AG04450 (cell line): ENCODE results near the gene RTN4. TPM values are rescaled to one million over a fixed set of nuclear protein-coding genes. Genes with fewer than 3 reads are reported as not detected.

ENCODE experiments used
- CTCF ChIA-PET: fragments of 300-600, 350-600 bp; formaldehyde crosslinking; extraction: SDS; loops from one replicate; lab custom pipeline; 2022; ENCODE audit warnings: antibody characterized with exemption, inconsistent platforms; lab: Charles Lee
- POLR2A ChIA-PET: fragments of 350-600 bp; formaldehyde crosslinking; extraction: SDS; loops from one replicate; lab custom pipeline; 2021; ENCODE audit warnings: antibody characterized with exemption, inconsistent platforms; lab: Yijun Ruan, JAX
- DNase-seq: peaks from one replicate; pipeline ENCODE4 v3.0.0-alpha.2; 2011; ENCODE audit warnings: low read depth, low spot score
- H3K27ac ChIP-seq: one replicate; pipeline ENCODE4 v1.5.1; 2012; ENCODE audit warnings: low read depth, low read length, control low read depth
- H3K27me3 ChIP-seq: one replicate; pipeline ENCODE4 v1.6.0; 2012; ENCODE audit warnings: low read length; ENCODE audit not compliant: control insufficient read depth, insufficient read depth
- H3K4me3 ChIP-seq: 2 replicates; pipeline ENCODE4 v1.5.1; 2011; ENCODE audit warnings: mild to moderate bottlenecking, low read depth, low read length, control low read depth
- H3K9me3 ChIP-seq: 2 replicates; pipeline ENCODE4 v1.5.1; 2012; ENCODE audit warnings: low read length; ENCODE audit not compliant: control insufficient read depth, insufficient read depth
- polyA plus RNA-seq: library from polyadenylated mRNA; depleted of rRNA; stranded (reverse); fragments of >200 nt; gene quantifications from 2 replicates; pipeline ENCODE4 v1.2.3, GENCODE V29; 2011
- TF ChIP-seq, protein P1 (sequence below): IDR thresholded peaks from 2 replicates; pipeline ENCODE4 v1.5.1; 2011; ENCODE audit warnings: low read depth, low read length, control low read depth, inconsistent platforms

The RTN4 gene
- polyA plus RNA-seq, 1 experiment: 668 TPM

- Histone ChIP-seq H3K27ac (no peak overlapping the region), H3K9me3 (no peaks in the 10 kb centered on the region; the same call in 1 of the 2 replicates), H3K27me3 (no peaks in the 10 kb centered on the region), H3K4me3 (no peak overlapping the region)
- CTCF ChIA-PET: interaction anchor here (0.9 to 1.1 kb wide), 2 partner anchors 205 to 856 kb away, joined by 3 to 4 read pairs; no protein-coding TSS in a partner anchor
- POLR2A ChIA-PET: no interaction called here
- DNase-seq: no peak
- TF ChIP-seq, protein P1, sequence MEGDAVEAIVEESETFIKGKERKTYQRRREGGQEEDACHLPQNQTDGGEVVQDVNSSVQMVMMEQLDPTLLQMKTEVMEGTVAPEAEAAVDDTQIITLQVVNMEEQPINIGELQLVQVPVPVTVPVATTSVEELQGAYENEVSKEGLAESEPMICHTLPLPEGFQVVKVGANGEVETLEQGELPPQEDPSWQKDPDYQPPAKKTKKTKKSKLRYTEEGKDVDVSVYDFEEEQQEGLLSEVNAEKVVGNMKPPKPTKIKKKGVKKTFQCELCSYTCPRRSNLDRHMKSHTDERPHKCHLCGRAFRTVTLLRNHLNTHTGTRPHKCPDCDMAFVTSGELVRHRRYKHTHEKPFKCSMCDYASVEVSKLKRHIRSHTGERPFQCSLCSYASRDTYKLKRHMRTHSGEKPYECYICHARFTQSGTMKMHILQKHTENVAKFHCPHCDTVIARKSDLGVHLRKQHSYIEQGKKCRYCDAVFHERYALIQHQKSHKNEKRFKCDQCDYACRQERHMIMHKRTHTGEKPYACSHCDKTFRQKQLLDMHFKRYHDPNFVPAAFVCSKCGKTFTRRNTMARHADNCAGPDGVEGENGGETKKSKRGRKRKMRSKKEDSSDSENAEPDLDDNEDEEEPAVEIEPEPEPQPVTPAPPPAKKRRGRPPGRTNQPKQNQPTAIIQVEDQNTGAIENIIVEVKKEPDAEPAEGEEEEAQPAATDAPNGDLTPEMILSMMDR: no peak
Measured at GRCh38 chr2:54962935-54963440, 87.3 kb downstream of the RTN4 start.

DNA sequence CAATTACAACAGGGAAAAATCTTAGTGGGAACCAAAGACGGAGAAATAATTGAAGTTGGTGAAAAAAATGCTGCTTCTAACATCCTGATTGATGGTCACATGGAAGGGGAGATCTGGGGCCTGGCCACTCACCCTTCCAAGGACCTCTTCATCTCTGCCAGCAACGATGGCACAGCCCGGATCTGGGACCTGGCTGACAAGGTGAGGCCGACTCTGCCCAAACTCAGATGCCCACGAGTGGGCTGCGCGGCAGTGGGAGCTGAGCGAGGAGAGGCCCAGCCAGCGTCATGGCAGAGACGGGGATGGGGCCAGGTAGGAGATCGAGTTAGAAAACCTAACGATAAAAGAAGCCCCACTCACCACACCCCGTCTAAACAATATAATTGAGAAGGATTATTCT is 87.7 kb downstream of the RTN4 start:
- CTCF ChIA-PET: interaction anchor here (1.1 kb wide), 1 partner anchor 206 kb away, joined by 3 read pairs; no protein-coding TSS in a partner anchor
- POLR2A ChIA-PET: no interaction called here
- TF ChIP-seq, protein P1: no peak

GRCh38 chr2:54960164-54960563 is 90.1 kb downstream of the RTN4 start:
- Histone ChIP-seq H3K4me3 (no peak overlapping the region), H3K27ac (no peak overlapping the region), H3K27me3 (no peaks in the 10 kb centered on the region), H3K9me3 (no peaks in the 10 kb centered on the region; the same call in 1 of the 2 replicates)
- POLR2A ChIA-PET: interaction anchor here (0.7 kb wide), 1 partner anchor 9 kb away, joined by 3 read pairs; no protein-coding TSS in a partner anchor
- TF ChIP-seq, protein P1: no peak
- CTCF ChIA-PET: no interaction called here
- DNase-seq: no peak

More for the DNA sequence above, 87.7 kb downstream of the RTN4 start:
- Histone ChIP-seq H3K9me3 (no peaks in the 10 kb centered on the region; the same call in 1 of the 2 replicates), H3K27ac (no peak overlapping the region), H3K4me3 (no peak overlapping the region), H3K27me3 (no peaks in the 10 kb centered on the region)
- DNase-seq: no peak

GRCh38 chr2:54958717-54959371 is 91.4 kb downstream of the RTN4 start:
- no peaks in the 10 kb centered on the region; the same call in 1 of the 2 replicates for H3K9me3 ChIP-seq
- no peak overlapping the region for H3K27ac ChIP-seq
- CTCF ChIA-PET: no interaction called here
- no peak for DNase-seq
- POLR2A ChIA-PET: interaction anchor here (0.5 kb wide), 1 partner anchor 21 kb away, joined by 13 read pairs; no protein-coding TSS in a partner anchor
- H3K27me3 ChIP-seq: no peaks in the 10 kb centered on the region
- no peak overlapping the region for H3K4me3 ChIP-seq
- TF ChIP-seq, protein P1: no peak
